HG03060 (cell line): ENCODE results near the gene NGEF.

ENCODE experiments used
- ATAC-seq: cut with Tn5 transposase; IDR thresholded peaks from one replicate; pipeline ENCODE4 v1.9.1; 2021; ENCODE audit warnings: low read depth, moderate number of reproducible peaks; ENCODE audit not compliant: unreplicated experiment

NGEF gene

GRCh38 chr2:232888099-232888836, 124.8 kb downstream of the NGEF start:
- ATAC-seq = no peak

- no peak for ATAC-seq
Measured at GRCh38 chr2:232887171-232887850, 125.7 kb downstream of the NGEF start.

GRCh38 chr2:232886632-232887031, 126.4 kb downstream of the NGEF start:
- no peak for ATAC-seq

GRCh38 chr2:232886176-232886575, 126.9 kb downstream of the NGEF start:
- no peak for ATAC-seq

GRCh38 chr2:232885264-232885961, 127.6 kb downstream of the NGEF start:
- no peak for ATAC-seq

- no peak for ATAC-seq
Measured at GRCh38 chr2:232884549-232885263, 128.3 kb downstream of the NGEF start.

- ATAC-seq = no peak
Measured at GRCh38 chr2:232884001-232884421, 129.0 kb downstream of the NGEF start.

GRCh38 chr2:232883116-232883721, 129.8 kb downstream of the NGEF start:
- no peak for ATAC-seq

GRCh38 chr2:232882505-232883115, 130.4 kb downstream of the NGEF start:
- ATAC-seq = no peak

- ATAC-seq = no peak
Measured at GRCh38 chr2:232882085-232882484, 131.0 kb downstream of the NGEF start.

GRCh38 chr2:232880764-232881351, 132.2 kb downstream of the NGEF start:
- ATAC-seq = no peak

GRCh38 chr2:232879618-232880494, 133.2 kb downstream of the NGEF start:
- ATAC-seq = no peak

GRCh38 chr2:232878855-232879617, 134.0 kb downstream of the NGEF start:
- ATAC-seq = no peak

GRCh38 chr2:232877940-232878511, 135.0 kb downstream of the NGEF start:
- ATAC-seq = no peak

GRCh38 chr2:232876978-232877441, 136.0 kb downstream of the NGEF start:
- no peak for ATAC-seq

GRCh38 chr2:232876161-232876977, 136.7 kb downstream of the NGEF start:
- ATAC-seq = no peak
